Dermis microvascular lymphatic vessel endothelial cell (primary cell): Measurements from ENCODE around the gene MATK. TPM values are rescaled to one million over a fixed set of nuclear protein-coding genes. Genes with fewer than 3 reads are reported as not detected.
"Not testable (repeated sequence)": the region's sequence is repeated elsewhere in the genome, so short reads cannot be mapped to it uniquely, and the experiment has no call there.

Experiments
- DNase-seq, 2 donors: peaks; one replicate each; pipeline versions ENCODE4 v3.0.0 to v3.0.0-alpha.2; 2010; ENCODE audit warnings: low read depth in 2 of 2
- total RNA-seq: library from RNA; depleted of rRNA; stranded (reverse); fragments of >200 nt; gene quantifications from 2 replicates; pipeline ENCODE4 v1.2.1, GENCODE V29; 2014

MATK gene
- total RNA-seq, 1 donor from 2014 or later, result 0.64 TPM

DNA sequence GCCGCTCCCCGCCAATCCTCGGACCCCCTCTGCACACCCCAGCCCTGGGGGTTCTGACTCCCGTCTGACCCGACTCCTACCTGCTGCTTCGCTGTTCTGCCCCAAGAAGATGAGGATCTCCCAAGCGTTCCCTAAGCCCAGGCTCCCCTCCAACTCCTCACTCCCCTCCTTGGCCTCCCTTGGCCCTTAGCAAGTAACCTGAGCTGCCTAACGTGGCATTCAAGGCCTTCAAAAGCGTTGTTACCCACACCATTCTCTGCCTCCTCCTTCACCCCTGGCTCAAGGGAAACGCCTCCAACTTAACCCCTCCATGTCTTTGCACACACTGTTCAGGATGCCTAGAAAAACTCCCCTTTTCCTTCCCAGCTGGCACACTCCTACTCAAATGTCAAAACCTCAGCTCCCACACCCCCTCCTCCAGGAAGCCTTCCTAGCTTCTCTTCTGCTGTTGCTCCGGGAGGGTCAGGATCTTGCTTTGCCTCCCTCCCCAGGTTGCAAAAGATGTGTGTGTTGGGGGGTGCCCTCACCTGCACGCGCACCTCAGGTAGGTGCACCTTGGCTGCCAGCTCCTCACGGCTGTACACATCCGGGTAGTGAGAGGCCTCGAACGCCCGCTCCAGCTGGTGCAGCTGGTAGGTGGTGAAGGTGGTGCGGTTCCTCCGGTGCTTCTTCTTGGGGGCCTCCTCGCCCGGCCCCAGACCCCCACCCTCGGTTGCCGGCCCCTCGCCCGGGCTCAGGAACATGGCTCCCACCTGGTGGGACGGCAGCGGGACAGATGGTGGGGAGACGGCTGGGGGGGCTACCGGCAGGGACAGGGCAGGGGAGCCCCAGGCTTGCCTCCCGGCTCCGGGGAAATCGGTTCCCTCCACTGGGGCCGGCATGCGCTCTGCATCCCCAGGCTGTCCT is 14.9 kb downstream of the MATK start:
- DNase-seq, result no peak

DNA sequence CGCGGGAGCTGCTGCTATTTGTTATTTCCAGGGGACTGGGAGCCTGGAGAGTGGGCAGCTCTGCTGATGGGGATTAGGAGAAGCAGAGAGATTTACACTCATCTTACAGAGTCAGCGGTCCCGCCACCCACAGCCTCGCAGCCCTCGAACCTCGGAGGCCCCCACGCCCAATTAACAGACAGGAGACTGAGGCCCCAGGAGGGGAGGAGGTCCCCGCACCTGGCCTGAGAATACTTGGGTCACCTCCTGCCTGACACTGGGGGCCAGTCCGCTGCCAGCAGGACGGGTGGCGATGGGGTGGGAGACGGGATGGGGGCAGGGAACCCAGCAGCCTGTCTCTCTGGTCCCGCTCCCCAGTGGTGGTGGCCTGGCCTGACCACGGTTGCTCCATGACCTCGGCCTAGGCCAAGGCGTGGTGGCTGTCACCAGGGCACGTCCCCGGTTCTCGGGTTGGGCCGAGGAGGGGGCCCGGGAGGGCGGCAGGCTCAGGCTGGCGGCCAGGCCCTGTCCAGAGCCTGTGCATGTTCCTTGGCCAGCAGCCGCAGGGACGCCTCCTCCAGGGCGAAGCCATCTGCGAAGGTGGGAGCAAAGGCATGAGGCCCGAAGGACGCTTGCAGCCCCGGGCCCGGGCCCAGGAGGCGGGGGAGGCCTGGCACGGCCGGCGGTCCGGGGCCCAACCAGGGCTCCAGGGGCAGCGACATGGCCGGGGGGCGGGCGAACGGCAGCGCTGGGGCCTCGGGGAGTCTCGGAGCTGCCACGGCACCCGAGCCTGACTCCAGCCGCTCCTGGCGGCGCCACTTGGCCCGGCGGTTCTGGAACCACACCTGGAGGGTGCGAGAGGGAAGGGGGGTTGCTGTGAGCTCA is 15.8 kb downstream of the MATK start:
- no peak for DNase-seq

DNA sequence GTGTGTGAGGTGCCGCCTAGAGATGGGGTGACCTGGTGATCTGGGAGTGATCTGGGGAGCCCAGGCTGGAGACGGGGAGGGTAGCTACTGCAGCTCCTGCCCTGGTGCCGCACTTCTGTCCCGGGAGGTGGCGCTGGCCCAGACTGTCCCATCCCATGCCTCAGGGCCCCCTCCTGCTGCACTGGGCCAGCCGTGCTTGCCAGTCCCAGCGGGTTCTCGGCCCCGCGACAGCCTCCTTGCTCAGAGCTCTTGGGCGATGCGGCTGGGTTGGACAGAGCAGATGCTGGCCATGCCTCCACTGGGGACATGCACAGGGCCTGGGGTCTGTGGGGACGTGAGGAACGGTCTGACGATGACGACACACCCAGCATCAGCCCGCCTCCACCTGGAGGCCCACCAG is 16.7 kb downstream of the MATK start:
- DNase-seq, result no peak

DNA sequence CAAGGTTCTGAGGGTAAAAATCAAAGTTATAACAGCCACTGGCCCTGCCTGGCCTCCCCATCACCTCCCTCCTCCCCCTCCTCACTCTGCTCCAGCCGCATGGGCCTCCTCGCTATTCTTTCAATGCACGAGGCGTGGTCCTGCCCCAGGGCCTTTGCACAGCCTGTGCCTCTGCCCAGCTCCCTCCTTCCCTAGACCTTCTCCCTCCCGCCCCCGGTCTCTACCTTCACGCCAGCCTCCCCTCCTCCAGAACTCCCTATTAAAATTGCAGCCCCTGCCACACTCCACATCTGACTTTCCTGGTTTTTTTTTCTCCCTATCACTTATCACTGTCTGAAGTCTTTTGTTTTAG is 17.5 kb downstream of the MATK start:
- DNase-seq, result no peak

DNA sequence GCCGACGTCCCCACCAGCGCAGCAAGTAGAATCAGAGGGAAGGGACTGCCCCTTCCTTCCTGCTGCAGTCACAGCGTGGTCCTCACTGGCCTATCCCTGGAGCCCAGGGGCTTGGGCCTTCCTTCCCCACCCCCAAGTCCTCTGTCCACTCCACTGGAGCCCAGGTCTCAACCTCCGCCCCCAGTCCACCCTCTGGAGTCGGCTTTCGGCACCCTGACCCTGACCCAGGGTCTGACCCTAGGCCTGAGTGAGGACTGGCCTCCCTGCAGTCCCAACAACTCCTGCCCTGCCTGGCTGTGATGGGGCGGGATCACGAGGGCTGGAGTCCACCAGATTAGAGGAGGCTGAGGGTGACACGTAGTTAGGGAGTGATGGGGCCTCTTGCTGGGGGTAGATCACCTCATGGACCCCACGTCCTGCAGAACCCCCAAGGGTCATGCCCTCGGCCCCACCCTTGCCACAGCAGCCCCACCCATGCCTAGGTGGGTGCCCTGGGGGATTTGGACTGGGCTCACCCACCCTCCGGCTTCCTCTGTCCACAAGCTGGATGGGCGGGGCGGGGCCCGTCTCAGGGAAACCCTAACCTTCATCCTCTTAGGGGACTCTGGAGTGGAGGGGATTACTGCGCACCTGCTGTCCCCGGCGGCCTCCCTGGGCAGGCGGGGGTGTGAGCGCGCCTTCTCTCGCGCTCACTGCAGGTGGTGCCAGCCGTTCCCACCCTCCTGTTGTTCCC is 18.0 kb downstream of the MATK start:
- peak in 1 of 2 donors; percentile 22 for DNase-seq

DNA sequence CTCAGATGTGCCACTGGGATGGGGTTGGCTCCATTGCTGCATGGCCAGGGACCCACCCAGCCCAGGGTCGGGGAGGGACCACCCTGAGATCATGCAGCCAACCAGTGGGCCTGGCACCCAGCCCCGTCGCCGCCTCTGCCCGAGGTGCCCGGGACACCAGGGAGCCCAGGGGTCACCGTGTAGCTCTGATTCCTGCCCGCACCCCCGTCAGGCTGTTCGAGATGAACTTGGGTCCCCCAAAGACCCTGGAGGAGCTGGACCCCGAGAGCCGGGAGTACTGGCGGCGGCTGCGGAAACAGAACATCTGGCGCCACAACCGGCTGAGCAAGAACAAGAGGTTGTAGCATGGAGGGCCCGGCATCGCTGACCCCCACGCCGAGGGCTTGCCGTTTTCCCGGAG is 19.1 kb downstream of the MATK start:
- DNase-seq, result no peak

DNA sequence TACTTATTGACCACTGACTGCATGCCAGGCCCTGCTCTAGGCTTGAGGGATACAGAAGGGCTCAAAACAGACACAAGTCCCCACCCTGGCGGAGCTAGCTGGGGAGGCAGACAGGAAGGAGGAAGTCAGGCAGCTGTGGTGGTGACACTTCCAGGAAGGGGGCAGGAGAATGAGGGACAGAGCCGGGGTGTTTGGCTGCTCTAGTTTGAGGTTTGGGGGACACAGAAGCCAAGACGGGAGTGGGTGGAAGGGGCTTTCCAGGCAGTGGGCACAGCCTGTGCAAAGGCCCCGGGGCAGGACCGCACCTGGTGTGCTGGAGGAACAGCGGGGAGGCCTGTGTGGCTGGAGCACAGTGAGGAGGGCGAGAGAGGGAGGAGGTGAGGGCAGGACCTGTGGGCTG is 19.7 kb downstream of the MATK start:
- no peak for DNase-seq

DNA sequence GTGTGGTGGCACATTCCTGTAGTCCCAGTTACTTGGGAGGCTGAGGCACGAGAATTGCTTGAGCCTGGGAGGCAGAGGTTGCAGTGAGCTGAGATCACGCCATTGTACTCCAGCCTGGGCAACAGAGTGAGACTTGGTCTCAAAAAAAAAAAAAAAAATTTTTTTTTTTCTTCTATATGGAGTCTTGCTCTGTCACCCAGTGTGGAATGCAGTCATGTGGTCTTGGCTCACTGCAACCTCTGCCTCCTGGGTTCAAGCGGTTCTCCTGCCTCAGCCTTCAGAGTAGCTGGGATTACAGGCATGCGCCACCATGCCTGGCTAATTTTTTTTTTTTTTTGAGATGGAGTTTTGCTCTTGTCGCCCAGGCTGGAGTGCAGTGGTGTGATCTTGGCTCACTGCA is 20.4 kb downstream of the MATK start:
- DNase-seq, result not testable (repeated sequence)

DNA sequence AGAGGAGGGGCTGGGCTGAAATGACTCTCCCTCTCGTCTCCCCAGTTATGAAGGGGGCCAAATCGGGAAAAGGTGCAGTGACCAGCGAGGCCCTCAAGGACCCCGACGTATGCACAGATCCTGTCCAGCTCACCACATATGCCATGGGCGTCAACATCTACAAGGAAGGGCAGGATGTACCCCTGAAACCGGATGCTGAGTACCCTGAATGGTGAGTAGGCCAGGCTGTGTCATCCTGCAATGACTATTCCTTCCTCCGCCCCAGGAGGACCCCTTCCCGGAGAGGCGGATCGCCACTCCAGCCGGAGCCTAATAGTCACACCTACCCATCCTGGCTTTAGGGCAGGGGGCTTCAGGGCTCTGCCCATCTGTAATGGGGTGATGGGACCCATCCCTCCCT is 21.1 kb downstream of the MATK start:
- DNase-seq, result peak in 1 of 2 donors; percentile 46

DNA sequence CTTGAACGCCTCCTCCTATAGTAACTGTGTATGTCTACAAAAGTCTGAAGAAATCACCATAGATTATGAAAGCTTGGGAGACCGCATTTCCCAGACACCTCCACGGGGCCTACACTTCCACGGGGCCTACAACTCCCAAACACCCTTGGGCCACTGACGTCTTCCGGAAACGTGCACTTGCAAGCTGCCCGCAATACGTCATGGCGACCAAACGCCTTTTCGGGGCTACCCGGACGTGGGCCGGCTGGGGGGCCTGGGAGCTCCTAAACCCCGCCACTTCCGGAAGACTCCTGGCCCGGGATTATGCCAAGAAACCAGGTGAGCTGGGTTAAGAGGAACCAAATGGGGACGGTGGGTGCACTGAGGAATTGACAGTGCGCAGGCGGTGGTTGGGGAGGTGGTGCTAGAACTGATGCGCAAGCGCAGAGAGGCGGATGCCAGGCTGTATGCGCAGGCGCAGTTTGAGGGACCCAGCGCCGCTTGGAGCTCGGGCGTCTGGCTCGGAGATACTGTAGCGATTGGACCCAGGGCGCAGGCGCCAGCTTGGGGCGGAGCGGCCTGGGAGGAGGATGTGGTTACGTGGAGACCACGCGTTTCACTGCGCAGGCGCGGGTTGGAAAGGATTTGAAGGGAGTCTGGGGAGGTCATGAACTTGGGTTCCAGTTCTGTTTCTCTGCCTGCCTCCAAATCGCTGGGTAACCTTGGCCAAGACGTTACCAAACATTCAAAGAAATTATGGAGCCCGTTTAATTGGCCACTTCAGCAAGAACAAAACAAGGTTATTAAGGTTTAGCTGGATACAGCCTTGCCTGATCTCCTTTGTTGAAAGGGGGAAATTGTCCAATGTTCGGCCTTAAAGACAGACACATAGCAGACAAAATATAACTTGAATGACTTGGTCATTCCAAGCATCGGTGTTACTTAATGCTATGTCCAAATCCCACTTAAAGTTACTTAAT is 23.4 kb downstream of the MATK start, which contains the start of gene MRPL54:
TSS of gene MRPL54 (plus strand) at position 182 of the 959 bp plus-strand sequence. CDS start at position 201, 19 bp downstream.
- DNase-seq, result peak; percentile 96 to 98

DNA sequence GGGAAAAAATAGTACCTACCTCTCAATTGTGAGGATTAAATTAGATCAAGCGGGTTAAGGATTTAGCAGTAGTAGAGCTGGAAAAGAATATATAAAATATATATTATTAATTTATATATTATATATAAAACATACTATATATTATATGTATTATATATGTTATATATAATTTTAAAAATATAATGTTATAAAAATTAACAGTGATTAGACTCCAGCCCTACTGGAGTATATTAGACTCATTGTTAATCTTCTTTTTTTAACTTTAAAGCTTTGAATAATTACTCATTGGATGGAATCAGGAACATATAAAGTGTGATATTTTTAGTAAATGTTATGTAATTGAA is 24.1 kb downstream of the MATK start:
- no peak for DNase-seq

DNA sequence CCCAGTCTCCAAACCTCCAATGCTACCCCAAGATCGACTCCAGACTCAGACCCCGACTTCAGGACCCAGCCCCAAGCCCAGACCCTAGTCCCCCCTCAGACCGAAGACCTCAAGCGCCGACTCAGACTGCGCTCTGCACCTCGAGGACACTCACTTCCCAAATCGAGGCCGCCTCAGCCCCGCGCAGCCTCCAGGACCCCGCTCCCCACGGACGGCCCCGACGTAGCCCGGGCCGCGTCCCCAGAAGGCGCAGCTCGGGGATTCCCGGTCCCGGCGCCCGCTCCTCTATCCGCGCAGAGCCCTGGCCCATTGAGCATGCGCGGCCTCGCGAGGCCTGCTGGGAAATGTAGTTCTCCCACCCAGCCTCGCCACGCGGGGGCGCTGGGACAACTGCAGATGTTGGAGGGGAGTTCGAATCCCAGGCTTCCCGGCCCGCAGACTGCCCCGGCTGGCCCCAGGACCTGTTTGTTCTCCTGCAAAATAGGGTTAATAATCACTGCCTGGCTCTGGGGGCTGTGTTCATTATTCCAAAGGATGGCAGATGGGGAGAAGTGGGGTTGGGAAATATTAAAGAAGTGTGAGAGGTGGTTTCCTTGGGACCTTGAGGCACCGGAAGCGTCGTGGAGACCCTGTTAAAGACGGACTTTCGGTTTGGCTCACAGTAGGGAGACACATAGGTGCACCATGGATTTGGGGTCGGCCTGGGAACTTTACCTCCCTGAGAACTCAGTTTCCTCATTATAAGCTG is 24.6 kb downstream of the MATK start, which contains the start of gene APBA3:
TSS of gene APBA3 (minus strand) at position 311 of the 748 bp plus-strand sequence. CDS start 1,428 bp downstream, outside the sequence.
- DNase-seq, result peak; percentile 79 to 90

DNA sequence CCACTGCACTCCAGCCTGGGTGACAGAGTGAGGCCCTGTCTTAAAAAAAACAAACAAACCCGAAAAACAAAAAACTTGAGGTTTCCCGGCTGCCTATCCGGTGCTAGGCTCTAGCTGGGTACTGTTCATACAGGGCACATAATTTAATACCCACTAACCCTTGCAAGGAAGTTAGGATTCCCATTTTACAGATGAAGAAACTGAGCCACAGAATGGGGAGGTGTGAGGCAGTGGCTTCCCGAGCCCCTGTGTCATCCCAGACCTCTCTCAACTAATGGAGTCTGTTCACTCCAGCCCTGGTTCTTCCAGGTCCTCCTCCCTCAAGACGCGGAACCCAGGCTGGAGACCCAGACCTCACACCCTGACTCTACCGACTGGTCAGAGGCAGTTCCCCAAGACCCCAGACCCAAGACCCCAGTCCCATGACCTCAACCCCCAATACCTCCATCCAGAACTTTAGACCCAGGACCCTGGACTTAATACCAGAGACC is 25.3 kb downstream of the MATK start:
- peak in 1 of 2 donors; percentile 21 for DNase-seq

DNA sequence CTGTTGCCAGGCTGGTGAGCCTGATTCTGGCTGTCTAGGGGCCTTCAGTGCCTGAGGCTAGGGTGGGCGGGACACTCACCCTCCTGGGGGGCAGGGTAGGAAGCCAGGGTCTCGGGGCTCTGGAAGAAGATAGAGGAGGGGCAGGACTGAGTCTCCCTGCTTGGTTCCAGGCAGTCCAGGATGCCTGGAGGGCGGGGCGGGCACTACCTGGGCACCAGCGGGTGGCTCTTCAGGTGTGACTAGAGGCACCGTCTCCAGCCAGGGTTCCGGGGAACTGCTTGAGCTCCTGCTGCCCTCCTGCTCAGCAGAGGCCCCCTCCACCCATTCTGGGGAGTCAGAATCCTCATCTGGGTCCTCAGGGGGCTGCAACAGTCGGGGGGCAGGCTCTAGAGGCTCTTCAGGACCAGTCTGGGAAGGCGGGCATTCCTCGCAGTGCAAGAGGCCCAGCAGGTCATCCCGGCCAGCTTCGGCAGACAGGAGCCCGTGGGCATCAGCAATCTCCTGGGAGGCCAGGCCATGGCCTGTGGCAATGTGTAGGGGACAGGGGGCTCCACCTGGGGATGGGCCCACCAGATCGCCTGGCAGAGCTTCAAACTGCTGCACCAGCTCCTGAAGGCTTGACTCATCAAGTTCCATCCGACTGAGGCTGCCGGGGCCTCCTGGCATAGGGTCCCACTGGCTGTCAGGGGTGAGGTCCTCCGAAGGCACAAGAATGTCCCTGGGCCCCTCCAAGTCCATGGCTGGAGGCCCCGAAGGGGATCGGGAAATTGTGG is 26.5 kb downstream of the MATK start:
- DNase-seq, result no peak

DNA sequence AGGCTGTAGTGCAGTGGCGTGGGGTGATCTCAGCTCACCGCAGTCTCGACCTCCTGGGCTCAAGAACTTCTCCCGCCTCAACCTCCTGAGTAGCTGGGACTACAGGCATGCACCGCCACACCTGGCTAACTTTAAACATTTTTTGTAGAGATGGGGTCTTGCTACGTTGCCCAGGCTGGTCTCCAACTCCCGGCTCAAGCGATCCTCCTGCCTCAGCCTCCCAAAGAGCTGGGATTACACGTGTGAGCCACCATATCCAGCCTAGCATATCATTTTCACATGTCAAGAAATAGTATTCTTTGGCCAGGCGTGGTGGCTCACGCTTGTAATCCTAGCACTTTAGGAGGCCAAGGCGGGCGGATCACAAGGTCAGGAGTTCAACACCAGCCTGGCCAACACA is 27.9 kb downstream of the MATK start:
- DNase-seq, result not testable (repeated sequence)

DNA sequence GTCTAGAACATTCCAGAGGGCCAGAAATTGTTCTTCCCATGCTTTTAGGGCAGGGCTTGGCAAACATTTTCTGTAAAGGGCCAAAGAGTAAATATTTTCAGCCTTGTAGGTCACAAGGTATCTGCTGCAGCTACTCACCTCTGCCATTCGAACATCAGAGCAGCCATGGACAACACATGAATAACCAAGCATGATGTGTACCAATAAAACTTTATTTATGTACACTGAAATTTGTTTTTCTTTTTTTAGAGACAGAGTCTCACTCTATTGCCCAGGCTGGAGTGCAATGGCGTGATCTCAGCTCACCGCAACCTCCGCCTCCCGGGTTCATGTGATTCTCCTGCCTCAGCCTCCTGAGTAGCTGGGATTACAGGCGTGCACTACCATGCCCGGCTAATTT is 28.5 kb downstream of the MATK start:
- DNase-seq, result not testable (repeated sequence)

DNA sequence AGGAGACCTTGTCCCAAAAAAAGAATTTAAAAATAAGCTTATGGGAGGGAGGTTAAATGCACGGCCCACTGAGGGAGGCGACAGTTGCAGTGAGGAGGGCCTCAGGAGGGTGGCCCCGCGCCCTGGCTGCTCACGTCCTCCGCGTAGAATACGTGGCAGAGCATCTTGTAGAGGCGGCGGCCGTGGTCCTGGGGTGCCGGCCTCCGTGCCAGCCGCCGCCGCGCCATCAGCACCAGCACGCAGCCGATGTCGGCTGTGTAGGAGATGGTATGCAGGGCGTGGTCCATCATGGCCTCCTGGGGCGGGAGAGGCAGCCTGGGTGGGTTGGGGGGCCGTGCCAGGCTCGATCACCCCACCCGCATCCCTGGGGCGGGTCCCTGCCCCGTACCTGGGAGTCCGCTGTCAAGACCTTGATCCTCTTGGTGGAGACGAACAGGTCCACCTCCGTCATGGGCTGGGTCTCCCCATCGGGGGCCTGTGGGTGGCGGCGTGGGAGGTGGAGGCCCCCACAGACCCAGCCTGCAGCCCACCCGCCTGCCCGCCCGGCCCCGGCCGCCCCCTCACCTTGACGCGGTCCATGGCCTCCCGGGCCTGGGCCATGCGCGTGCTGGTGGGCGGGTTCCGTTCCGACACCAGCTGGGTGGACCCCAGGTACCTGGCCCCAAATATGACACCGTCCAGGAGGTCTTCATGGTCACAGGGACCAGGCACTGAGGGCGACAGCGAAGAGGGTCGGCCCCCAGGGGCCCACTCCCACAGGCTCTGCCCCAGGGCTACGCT is 32.4 kb downstream of the MATK start:
- no peak for DNase-seq

DNA sequence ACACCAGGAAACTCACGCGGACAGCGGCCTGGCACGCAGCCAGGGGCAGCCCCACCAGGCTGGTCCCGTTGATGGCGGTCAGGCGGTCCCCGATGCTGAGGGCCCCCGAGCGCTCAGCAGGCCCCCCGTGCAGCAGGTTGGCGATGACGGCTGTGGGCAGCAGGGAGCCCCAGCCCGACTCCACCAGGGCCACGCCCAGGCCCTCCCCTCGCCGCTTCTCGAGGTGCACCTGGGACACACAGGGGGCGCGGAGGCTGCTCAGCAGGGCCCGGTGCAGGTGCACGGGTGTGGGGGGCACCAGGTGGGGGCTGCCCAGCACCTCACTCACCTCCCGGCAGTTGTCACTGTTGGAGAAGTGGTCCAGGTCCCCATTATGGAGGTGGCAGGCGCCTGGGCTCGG is 33.7 kb downstream of the MATK start:
- no peak for DNase-seq
